Measurements from ENCODE around the gene SIRPB2. TPM values are rescaled to one million over a fixed set of nuclear protein-coding genes. Genes with fewer than 3 reads are reported as not detected.

Gene SIRPB2
- total RNA-seq, 1 donor from 2014 or later = 0.20 TPM

DNA sequence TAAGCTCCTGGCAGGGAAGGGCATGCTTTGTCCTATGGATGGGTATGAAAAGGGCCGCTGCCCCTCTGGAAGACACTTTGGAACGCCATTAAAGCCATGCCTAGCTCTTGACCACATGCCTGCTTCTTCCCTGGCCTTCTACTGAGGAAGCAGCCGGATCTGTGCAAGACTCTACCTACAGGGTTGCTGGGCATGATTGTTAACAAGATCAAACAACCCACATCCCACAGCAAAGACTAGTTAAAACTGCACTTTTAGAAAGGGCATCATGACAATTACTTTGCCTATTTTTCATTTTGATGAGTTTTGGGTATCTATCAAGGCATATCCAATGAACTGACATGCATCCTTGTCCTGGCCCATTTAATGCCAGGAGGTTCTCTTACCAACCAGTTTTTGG is 50.1 kb downstream of the SIRPB2 start:
- DNase-seq (ENCODE audit: low read depth in 2 of 2) = no peak

DNA sequence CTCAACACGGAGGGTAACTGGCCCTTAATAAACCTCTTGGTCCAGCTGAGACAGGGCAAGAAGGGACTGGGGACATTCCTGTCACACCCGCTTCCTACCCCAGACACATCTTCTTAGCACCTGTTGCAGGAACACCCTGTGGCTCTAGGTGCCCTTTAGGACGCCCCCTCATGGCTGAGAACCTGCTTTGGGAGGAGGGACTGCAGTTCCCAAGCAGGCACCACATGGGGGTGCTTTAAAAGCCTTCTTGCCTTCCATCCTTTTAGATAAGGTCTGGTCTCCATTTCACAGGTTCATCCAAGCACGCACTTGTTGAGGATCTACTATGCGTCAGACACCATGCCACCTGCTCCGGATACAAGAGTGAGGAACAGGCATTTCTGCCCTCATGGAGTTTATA is 51.2 kb downstream of the SIRPB2 start:
- peak; percentile 27 to 36 for DNase-seq (ENCODE audit: low read depth in 2 of 2)

DNA sequence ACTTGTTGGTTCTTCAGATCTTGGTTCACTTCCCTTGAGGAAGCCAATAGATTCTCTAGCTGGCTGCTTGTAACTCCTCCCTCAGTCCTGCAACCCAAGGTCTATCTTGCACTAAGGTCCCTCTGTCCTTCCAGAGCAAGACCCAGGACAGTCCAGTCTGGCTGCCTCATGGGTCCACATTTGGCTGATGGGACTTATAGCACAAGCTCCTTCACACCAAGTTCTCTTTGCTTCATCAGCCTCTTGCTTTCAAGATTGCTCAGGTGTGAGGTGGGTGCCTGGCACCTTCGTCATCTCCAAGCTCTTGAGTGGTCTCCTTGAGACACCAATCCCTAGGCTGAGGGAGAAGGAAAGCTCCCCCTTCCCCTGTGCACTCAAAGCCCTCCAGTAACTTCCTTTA is 52.9 kb downstream of the SIRPB2 start:
- no peak for DNase-seq (ENCODE audit: low read depth in 2 of 2)

DNA sequence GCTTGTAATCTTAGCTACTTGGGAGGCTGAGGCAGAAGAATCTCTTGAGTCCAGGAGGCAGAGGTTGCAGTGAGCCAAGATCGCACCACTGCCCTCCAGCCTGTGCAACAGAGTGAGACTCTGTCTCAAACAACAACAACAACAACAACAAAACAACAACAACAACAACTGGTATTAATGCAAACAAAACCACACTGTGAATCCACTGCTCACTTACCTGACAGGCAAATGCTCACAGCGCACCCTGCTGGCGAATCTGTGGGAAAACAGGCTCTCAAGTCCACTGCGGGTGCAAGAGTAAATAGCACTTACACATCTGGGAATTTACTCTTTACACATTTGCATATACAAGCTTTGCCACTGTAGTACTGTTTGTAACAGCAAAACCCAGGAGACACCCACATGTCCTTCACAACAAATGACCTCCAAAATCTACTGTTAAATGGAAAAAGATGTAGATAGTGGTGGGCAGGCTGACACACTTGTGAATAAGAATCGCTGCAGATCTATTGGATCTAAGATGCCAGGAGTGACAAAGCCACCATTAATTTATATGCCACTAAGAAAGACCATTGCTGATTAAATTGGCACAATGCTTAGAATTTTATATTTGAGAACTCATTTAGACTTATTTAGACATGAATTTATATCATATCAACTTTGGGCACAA is 53.9 kb downstream of the SIRPB2 start:
- peak; percentile 91 to 94 for DNase-seq (ENCODE audit: low read depth in 2 of 2)

DNA sequence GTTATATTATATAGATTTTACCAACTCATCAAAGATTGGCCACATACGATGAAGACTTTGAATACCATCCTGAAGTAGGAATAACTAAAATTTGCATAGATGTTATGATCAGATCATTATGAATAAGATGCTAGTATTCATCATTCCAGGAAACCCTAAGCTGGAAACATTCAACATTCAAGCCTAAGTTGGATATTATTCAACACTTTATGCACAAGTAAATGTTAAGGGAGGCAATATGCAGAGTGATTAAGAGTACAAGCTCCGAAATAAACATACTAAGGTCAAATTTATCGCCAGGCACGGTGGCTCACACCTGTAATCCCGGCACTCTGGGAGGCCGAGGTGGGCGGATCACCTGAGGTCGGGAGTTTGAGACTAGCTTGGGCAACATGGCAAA is 55.0 kb downstream of the SIRPB2 start:
- DNase-seq (ENCODE audit: low read depth in 2 of 2) = no peak

DNA sequence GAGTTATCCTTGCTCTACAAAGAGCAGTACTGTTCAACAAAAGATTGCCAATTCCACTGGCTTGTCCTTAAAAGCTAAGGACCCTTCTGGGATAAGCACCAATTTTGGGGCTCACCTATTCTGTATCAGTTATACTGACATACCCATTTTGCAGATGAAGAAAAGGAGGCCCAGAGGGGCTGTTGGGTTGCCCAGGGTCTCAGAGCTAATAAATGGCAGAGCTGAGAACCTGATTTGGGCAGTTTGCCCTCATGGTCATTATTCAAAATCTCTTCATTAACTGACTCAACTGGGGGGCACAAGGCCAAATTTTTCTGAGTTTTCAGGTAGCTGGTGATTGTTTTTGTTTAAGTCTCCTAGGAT is 55.9 kb downstream of the SIRPB2 start:
- DNase-seq (ENCODE audit: low read depth in 2 of 2) = no peak

DNA sequence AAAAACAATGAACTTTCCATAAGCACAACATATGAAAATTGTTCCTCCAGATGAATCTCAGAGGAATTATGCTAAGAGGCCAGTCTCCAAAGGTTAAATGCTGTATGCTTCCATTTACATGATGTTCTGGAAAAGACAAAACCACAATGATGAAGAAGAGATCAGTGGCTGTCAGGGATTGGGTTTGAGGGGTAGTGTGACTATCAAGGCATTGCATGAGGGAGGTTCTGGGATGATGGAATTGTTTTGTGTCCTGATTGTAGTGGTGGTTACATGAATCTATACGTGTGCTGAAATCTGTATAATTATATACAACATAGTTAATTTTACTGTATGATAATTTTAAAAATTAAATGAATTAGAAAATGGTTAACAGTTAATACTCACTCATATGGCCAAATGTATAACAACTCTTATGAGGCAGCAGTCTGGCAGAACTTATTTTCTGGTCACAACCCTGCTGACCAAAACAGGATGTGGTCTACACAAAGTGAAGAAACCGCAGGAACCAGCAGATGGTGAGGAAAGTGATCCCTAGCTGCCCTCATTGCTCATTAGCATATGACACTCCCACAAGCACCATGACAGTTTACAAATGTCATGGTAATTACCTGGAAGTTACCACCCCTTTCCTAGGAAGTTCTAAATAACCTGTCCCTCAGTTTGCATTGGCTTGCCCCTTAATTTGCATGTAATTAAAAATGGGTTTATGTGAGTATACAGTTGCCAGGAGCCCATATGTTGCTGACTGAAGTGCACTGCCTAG is 56.5 kb downstream of the SIRPB2 start:
- DNase-seq (ENCODE audit: low read depth in 2 of 2) = peak; percentile 68 to 97

DNA sequence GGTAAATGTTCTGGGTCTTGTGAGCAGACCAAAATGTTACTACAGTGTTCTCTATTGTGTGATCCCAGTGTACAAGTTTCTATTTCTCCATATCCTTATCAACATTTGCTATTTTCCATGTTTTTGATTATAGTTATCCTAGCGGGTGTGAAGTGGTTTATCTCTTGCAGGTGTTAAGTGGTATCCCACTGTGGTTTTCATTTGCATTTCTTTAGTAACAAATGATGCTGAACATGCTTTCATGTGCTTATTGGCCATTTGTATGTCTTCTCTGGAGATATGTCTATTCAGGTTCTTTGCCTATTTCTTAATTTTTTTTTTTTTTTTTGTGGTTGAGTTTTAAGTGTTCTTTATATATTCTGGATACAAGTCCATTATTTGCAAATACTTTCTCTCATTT is 60.1 kb downstream of the SIRPB2 start:
- no peak for DNase-seq (ENCODE audit: low read depth in 2 of 2)

DNA sequence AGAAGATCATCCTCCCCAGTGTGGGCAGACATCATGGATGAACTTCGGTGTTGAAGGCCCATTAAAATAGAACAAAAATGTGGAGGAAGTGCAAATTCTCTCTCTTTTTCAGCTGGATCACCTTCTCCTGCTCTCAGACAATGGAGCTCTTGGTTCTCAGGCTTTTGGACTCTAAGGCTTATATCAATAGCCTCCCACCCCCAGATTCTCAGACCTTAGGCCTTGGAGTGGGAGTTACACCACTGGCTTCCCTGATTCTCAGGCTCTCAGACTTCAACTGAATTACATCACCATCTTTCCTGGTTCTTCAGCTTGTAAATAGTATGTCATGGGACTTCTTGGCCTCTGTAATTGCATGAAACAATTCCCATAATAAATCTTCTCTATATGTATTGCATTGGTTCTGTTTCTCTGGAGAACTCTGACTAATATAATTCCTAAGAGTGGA is 61.2 kb downstream of the SIRPB2 start:
- peak in 1 of 2 donors; percentile 91 for DNase-seq (ENCODE audit: low read depth in 2 of 2)

DNA sequence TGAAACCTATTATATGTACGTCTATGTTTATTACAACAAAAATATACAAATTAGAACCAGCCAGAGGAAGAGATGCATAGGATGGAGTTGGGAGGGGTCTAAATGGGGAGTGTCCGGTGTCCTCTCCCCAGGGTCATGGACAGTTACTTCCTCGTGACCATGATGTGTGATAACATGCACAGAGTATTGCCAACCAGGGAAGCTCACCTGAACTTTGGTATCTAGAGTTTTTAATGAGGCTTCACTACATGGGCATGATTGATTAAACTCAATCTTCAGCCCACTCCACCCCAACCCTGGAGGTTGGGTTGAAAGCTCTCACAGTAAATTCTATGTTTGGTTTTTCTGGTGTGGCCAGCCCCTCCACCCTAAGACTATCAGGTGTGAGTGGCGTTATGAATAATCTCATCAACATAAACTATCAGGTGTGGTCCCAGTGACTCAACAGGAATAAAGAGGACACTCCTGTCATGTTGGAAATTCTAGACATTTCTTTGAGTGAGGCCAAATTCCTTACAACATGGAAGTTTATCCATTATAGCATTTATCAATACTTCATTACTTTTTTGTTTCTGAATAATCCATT is 62.0 kb downstream of the SIRPB2 start:
- no peak for DNase-seq (ENCODE audit: low read depth in 2 of 2)

DNA sequence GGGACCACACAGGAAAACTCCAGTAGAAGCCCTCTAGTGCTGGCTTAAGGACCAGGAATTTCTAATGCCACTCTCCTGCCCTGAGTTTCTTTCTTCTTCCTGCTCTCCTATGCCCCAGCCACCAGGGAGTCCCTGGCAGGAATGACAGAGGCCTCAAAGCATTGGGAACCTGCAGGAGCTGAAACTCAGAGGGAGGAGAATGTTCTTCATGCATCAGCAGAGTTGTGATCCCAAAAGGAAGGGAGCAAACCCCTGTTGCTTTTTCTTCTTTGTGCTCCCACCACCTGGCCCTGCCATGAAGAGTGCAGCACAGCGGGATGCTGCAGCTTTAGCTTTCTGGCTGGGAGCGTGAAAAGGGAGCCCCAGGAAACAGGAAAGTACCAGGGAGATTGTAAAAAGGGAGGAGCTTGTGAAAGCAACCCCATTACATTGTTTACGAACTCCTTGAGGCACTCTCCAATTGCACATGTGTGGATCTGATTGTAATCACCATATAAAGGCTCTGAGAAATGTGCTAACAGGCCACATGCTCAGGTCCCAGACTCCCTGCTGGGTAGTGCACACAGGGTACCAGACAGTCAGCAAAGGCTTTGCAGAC is 63.7 kb downstream of the SIRPB2 start:
- DNase-seq (ENCODE audit: low read depth in 2 of 2) = peak in 1 of 2 donors; percentile 38

DNA sequence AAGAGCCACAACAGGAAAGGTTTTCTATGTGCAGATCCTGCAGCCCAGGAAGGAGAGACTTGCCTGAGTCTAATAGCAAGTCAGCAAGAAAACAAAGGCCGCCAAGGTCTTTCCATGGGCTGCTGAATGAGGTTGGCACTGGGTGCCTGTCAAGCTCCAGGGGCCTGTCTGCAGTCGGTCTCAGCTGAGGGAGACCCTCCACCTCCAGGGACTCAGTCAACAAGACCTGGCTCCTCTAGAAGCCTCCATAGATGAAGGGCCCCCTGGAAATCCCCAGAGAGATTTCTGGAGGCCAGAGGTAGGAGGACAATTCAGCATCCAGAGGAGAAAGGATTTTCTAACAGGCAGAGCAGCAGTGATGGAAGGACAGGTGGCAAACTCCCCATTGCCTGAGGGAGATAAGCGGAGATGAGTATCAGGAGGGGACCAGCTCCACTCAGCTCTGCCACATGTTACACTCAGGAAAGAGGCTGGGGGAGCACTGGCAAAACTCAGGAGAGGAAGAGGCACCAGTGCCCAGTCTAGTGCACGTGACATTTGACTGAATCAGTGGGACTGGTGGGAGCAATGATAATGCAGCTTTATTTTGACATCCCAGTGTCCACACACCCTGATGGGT is 64.9 kb downstream of the SIRPB2 start:
- DNase-seq (ENCODE audit: low read depth in 2 of 2) = no peak

Other genes with a start within 250 kb of the SIRPB2 start
- 1.8 and 2.6 TPM in 2 replicates for gene SNPH, start 225.1 kb downstream of the SIRPB2 start, total RNA-seq
- gene SDCBP2, start 162.3 kb downstream of the SIRPB2 start, total RNA-seq = 2.0 and 4.4 TPM in 2 replicates
- gene FKBP1A, start 98.4 kb downstream of the SIRPB2 start, total RNA-seq = 263 and 278 TPM in 2 replicates
- 18.1 and 20.6 TPM in 2 replicates for gene NSFL1C, start 24.6 kb downstream of the SIRPB2 start, total RNA-seq
- not detected in 2 replicates for gene SIRPD, start 66.3 kb upstream of the SIRPB2 start, total RNA-seq
- gene SIRPB1, start 128.6 kb upstream of the SIRPB2 start, total RNA-seq = 0.22 and 0.40 TPM in 2 replicates
- not detected in 2 replicates for gene SIRPG, start 166.4 kb upstream of the SIRPB2 start, total RNA-seq

Measured in lung microvascular endothelial cell (primary cell).